ENCODE data around the gene GSTM3.
A peak's percentile ranks its signal among the peaks of the same experiment; 100 is the strongest.

Gene GSTM3

GRCh38 chr1:109721971-109722370 lies 18.9 kb downstream of the GSTM3 start:
- Mint-ChIP-seq H3K9me3 (peaks cover 18% of the 10 kb centered on the region), H3K4me3 (no peak overlapping the region), H3K36me3 (ENCODE audit: low read depth) (peaks cover under 1% of the 10 kb centered on the region), H3K27me3 (ENCODE audit: low read depth, poor library complexity) (peaks cover 7% of the 10 kb centered on the region), H3K4me1 (peaks cover 3% of the 10 kb centered on the region), H3K27ac (no peak overlapping the region)
- DNase-seq, result no peak
- TF ChIP-seq, protein P1, sequence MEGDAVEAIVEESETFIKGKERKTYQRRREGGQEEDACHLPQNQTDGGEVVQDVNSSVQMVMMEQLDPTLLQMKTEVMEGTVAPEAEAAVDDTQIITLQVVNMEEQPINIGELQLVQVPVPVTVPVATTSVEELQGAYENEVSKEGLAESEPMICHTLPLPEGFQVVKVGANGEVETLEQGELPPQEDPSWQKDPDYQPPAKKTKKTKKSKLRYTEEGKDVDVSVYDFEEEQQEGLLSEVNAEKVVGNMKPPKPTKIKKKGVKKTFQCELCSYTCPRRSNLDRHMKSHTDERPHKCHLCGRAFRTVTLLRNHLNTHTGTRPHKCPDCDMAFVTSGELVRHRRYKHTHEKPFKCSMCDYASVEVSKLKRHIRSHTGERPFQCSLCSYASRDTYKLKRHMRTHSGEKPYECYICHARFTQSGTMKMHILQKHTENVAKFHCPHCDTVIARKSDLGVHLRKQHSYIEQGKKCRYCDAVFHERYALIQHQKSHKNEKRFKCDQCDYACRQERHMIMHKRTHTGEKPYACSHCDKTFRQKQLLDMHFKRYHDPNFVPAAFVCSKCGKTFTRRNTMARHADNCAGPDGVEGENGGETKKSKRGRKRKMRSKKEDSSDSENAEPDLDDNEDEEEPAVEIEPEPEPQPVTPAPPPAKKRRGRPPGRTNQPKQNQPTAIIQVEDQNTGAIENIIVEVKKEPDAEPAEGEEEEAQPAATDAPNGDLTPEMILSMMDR (IDR thresholded peaks at IDR 0.05), result no peak

- H3K4me3 Mint-ChIP-seq, result no peak overlapping the region
- H3K4me1 Mint-ChIP-seq, result no peaks in the 10 kb centered on the region
- no peak for DNase-seq
- no peaks in the 10 kb centered on the region for H3K36me3 Mint-ChIP-seq (ENCODE audit: low read depth)
- no peak overlapping the region for H3K27ac Mint-ChIP-seq
- TF ChIP-seq, protein P1 (IDR thresholded peaks at IDR 0.05), result no peak
- peaks cover 10% of the 10 kb centered on the region for H3K9me3 Mint-ChIP-seq
- H3K27me3 Mint-ChIP-seq (ENCODE audit: low read depth, poor library complexity), result peaks cover 7% of the 10 kb centered on the region
These were observed 19.8 kb downstream of the GSTM3 start for GRCh38 chr1:109721042-109721441.

DNA sequence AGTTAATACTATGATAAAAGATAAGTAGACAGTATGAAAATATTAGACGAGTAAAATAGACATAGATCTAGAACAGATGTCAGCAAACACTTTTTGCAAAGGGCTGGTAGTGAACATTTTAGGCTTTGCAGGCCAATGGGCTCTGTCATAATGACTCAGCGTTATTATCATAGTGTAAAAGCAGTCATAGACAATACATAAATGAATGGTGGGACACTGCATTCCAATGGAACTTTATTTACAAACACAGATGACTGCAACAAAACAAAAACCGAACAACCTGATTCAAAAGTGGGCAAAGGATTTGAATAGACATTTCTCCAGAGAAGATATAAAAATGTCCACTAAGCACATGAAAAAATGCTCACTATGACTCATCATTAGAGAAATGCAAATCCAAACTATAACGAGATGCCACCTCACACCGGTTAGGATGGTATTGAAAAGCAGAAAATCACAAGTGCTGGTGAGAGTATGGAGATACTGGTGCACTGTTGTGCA lies 21.5 kb downstream of the GSTM3 start:
- no peak overlapping the region for H3K27ac Mint-ChIP-seq
- no peak overlapping the region for H3K4me3 Mint-ChIP-seq
- TF ChIP-seq, protein P1 (IDR thresholded peaks at IDR 0.05), result no peak
- no peak for DNase-seq
- H3K4me1 Mint-ChIP-seq, result peaks cover 2% of the 10 kb centered on the region
- H3K27me3 Mint-ChIP-seq (ENCODE audit: low read depth, poor library complexity), result peaks cover 9% of the 10 kb centered on the region
- no peaks in the 10 kb centered on the region for H3K9me3 Mint-ChIP-seq
- no peaks in the 10 kb centered on the region for H3K36me3 Mint-ChIP-seq (ENCODE audit: low read depth)

DNA sequence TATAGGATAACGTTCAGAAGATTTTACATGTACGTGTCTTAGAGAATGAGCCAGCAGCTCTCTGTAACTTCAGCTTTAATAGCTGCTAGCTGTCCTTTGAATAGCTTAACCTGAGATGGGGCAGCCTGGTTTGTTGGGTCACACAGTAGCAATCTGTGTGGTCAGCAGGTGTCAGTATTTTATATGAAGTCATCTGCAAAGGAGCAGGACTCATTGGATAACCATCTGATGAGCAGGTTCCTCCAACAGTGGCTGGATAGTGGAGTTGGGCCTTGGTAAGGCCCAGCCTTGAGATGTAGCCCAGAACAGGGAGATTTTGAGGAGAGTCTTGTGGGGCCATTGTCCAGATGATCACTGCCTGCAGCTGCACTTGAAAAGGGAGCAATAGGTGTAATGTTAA lies 22.3 kb downstream of the GSTM3 start:
- Mint-ChIP-seq H3K4me3 (no peak overlapping the region), H3K36me3 (ENCODE audit: low read depth) (no peaks in the 10 kb centered on the region), H3K27ac (no peak overlapping the region), H3K4me1 (peaks cover 7% of the 10 kb centered on the region), H3K9me3 (no peaks in the 10 kb centered on the region), H3K27me3 (ENCODE audit: low read depth, poor library complexity) (peaks cover 17% of the 10 kb centered on the region)
- DNase-seq, result no peak
- TF ChIP-seq, protein P1 (IDR thresholded peaks at IDR 0.05), result no peak

DNA sequence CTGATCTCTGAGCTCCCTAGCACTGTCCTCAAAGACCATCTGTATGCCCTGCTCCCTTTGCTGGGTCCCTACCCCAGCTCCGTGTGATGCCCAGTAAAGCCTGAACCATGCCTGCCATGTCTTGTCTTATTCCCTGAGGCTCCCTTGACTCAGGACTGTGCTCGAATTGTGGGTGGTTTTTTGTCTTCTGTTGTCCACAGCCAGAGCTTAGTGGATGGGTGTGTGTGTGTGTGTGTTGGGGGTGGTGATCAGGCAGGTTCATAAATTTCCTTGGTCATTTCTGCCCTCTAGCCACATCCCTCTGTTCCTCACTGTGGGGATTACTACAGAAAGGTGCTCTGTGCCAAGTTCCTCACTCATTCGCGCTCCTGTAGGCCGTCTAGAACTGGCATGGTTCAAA lies 23.1 kb downstream of the GSTM3 start:
- DNase-seq, result no peak
- H3K4me3 Mint-ChIP-seq, result no peak overlapping the region
- TF ChIP-seq, protein P1 (IDR thresholded peaks at IDR 0.05), result no peak
- H3K27me3 Mint-ChIP-seq (ENCODE audit: low read depth, poor library complexity), result peaks cover 20% of the 10 kb centered on the region
- peak overlapping the region; percentile 39 for H3K27ac Mint-ChIP-seq
- H3K9me3 Mint-ChIP-seq, result no peaks in the 10 kb centered on the region
- H3K4me1 Mint-ChIP-seq, result peaks cover 7% of the 10 kb centered on the region
- H3K36me3 Mint-ChIP-seq (ENCODE audit: low read depth), result no peaks in the 10 kb centered on the region

DNA sequence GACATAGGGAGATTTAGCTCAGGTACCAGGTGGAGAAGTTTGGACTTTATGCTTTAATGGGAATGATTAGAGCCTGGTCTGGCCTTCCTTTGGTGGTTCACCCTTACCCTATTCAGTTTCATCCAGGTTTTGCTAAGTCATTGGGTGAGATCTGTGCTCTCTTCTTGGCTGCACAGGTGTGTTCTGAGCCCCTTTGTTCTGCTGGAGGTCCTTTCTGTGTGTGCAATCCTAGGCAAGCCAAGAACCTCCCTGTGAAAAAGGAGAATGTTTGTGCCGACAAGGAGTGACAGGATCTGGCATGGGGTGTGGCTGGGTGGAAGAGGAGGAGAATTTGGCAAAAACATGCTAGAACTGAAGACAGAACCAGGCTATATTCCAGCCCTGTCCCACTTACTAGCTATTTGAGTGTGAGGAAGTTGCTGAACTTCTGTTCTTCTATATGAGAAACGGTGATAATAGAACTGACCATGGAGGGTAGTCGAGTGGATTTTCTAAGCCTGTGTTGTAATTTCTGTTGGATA lies 24.2 kb downstream of the GSTM3 start:
- TF ChIP-seq, protein P1 (IDR thresholded peaks at IDR 0.05), result no peak
- DNase-seq, result no peak
- peaks cover 20% of the 10 kb centered on the region for H3K27me3 Mint-ChIP-seq (ENCODE audit: low read depth, poor library complexity)
- H3K27ac Mint-ChIP-seq, result no peak overlapping the region
- H3K9me3 Mint-ChIP-seq, result no peaks in the 10 kb centered on the region
- peaks cover 7% of the 10 kb centered on the region for H3K4me1 Mint-ChIP-seq
- no peak overlapping the region for H3K4me3 Mint-ChIP-seq
- H3K36me3 Mint-ChIP-seq (ENCODE audit: low read depth), result no peaks in the 10 kb centered on the region

All from nephron progenitor cell (in vitro differentiated cells).